ENCODE results near the gene SHROOM4.

Gene SHROOM4

GRCh38 chrX:50780144-50780543 lies 33.9 kb downstream of the SHROOM4 start:
- Histone ChIP-seq H3K36me3 (ENCODE audit: control insufficient read depth, insufficient read depth, low read length) (no peaks in the 10 kb centered on the region), H3K27me3 (ENCODE audit: control insufficient read depth, insufficient read depth, low read length) (no peaks in the 10 kb centered on the region), H3K9me3 (ENCODE audit: control insufficient read depth, insufficient read depth, low read length) (no peaks in the 10 kb centered on the region), H3K4me3 (ENCODE audit: low read length) (no peak overlapping the region), H3K4me1 (ENCODE audit: control insufficient read depth, insufficient read depth, low read length) (no peaks in the 10 kb centered on the region), H3K27ac (ENCODE audit: low read length) (no peak overlapping the region)
- no CpG with 5 or more reads among the region's 1 CpG for WGBS (ENCODE audit: insufficient coverage, insufficient read length)
- no peak for DNase-seq (ENCODE audit: low read depth, low spot score)

GRCh38 chrX:50779694-50780093 lies 34.3 kb downstream of the SHROOM4 start:
- DNase-seq (ENCODE audit: low read depth, low spot score) = no peak
- Histone ChIP-seq H3K27me3 (ENCODE audit: control insufficient read depth, insufficient read depth, low read length) (no peaks in the 10 kb centered on the region), H3K4me1 (ENCODE audit: control insufficient read depth, insufficient read depth, low read length) (no peaks in the 10 kb centered on the region), H3K36me3 (ENCODE audit: control insufficient read depth, insufficient read depth, low read length) (no peaks in the 10 kb centered on the region), H3K27ac (ENCODE audit: low read length) (no peak overlapping the region), H3K4me3 (ENCODE audit: low read length) (no peak overlapping the region), H3K9me3 (ENCODE audit: control insufficient read depth, insufficient read depth, low read length) (no peaks in the 10 kb centered on the region)
- WGBS (ENCODE audit: insufficient coverage, insufficient read length) = no CpG with 5 or more reads among the region's 2 CpGs

- H3K36me3 ChIP-seq (ENCODE audit: control insufficient read depth, insufficient read depth, low read length) = no peaks in the 10 kb centered on the region
- no CpG with 5 or more reads among the region's 2 CpGs for WGBS (ENCODE audit: insufficient coverage, insufficient read length)
Measured at GRCh38 chrX:50778272-50778671, 35.7 kb downstream of the SHROOM4 start.

GRCh38 chrX:50776248-50776647 lies 37.7 kb downstream of the SHROOM4 start:
- no peak overlapping the region for H3K27ac ChIP-seq (ENCODE audit: low read length)
- WGBS (ENCODE audit: insufficient coverage, insufficient read length) = no CpG with 5 or more reads among the region's 2 CpGs
- H3K4me1 ChIP-seq (ENCODE audit: control insufficient read depth, insufficient read depth, low read length) = no peaks in the 10 kb centered on the region
- no peak overlapping the region for H3K4me3 ChIP-seq (ENCODE audit: low read length)
- H3K27me3 ChIP-seq (ENCODE audit: control insufficient read depth, insufficient read depth, low read length) = no peaks in the 10 kb centered on the region
- H3K9me3 ChIP-seq (ENCODE audit: control insufficient read depth, insufficient read depth, low read length) = no peaks in the 10 kb centered on the region
- no peak for DNase-seq (ENCODE audit: low read depth, low spot score)
- H3K36me3 ChIP-seq (ENCODE audit: control insufficient read depth, insufficient read depth, low read length) = no peaks in the 10 kb centered on the region

More at GRCh38 chrX:50778272-50778671, 35.7 kb downstream of the SHROOM4 start:
- Histone ChIP-seq H3K4me3 (ENCODE audit: low read length) (no peak overlapping the region), H3K27ac (ENCODE audit: low read length) (no peak overlapping the region), H3K9me3 (ENCODE audit: control insufficient read depth, insufficient read depth, low read length) (no peaks in the 10 kb centered on the region), H3K4me1 (ENCODE audit: control insufficient read depth, insufficient read depth, low read length) (no peaks in the 10 kb centered on the region), H3K27me3 (ENCODE audit: control insufficient read depth, insufficient read depth, low read length) (no peaks in the 10 kb centered on the region)
- DNase-seq (ENCODE audit: low read depth, low spot score) = no peak

- Histone ChIP-seq H3K4me1 (ENCODE audit: control insufficient read depth, insufficient read depth, low read length) (no peaks in the 10 kb centered on the region), H3K4me3 (ENCODE audit: low read length) (no peak overlapping the region), H3K36me3 (ENCODE audit: control insufficient read depth, insufficient read depth, low read length) (no peaks in the 10 kb centered on the region), H3K27me3 (ENCODE audit: control insufficient read depth, insufficient read depth, low read length) (no peaks in the 10 kb centered on the region), H3K9me3 (ENCODE audit: control insufficient read depth, insufficient read depth, low read length) (no peaks in the 10 kb centered on the region), H3K27ac (ENCODE audit: low read length) (no peak overlapping the region)
- DNase-seq (ENCODE audit: low read depth, low spot score) = no peak
- WGBS (ENCODE audit: insufficient coverage, insufficient read length) = no CpG with 5 or more reads among the region's 2 CpGs
Measured at GRCh38 chrX:50771382-50771781, 42.6 kb downstream of the SHROOM4 start.

GRCh38 chrX:50770702-50771101 lies 43.3 kb downstream of the SHROOM4 start:
- Histone ChIP-seq H3K9me3 (ENCODE audit: control insufficient read depth, insufficient read depth, low read length) (no peaks in the 10 kb centered on the region), H3K27me3 (ENCODE audit: control insufficient read depth, insufficient read depth, low read length) (no peaks in the 10 kb centered on the region), H3K4me1 (ENCODE audit: control insufficient read depth, insufficient read depth, low read length) (no peaks in the 10 kb centered on the region), H3K27ac (ENCODE audit: low read length) (no peak overlapping the region), H3K36me3 (ENCODE audit: control insufficient read depth, insufficient read depth, low read length) (no peaks in the 10 kb centered on the region), H3K4me3 (ENCODE audit: low read length) (no peak overlapping the region)
- DNase-seq (ENCODE audit: low read depth, low spot score) = no peak
- no CpG with 5 or more reads among the region's 2 CpGs for WGBS (ENCODE audit: insufficient coverage, insufficient read length)

- H3K27ac ChIP-seq (ENCODE audit: low read length) = no peak overlapping the region
- no peaks in the 10 kb centered on the region for H3K4me1 ChIP-seq (ENCODE audit: control insufficient read depth, insufficient read depth, low read length)
- no peaks in the 10 kb centered on the region for H3K36me3 ChIP-seq (ENCODE audit: control insufficient read depth, insufficient read depth, low read length)
- WGBS (ENCODE audit: insufficient coverage, insufficient read length) = no CpG with 5 or more reads among the region's 5 CpGs
- H3K4me3 ChIP-seq (ENCODE audit: low read length) = no peak overlapping the region
- H3K27me3 ChIP-seq (ENCODE audit: control insufficient read depth, insufficient read depth, low read length) = no peaks in the 10 kb centered on the region
- no peaks in the 10 kb centered on the region for H3K9me3 ChIP-seq (ENCODE audit: control insufficient read depth, insufficient read depth, low read length)
- no peak for DNase-seq (ENCODE audit: low read depth, low spot score)
Measured at GRCh38 chrX:50769389-50770063, 44.5 kb downstream of the SHROOM4 start.

GRCh38 chrX:50768801-50769200 lies 45.2 kb downstream of the SHROOM4 start:
- Histone ChIP-seq H3K4me3 (ENCODE audit: low read length) (no peak overlapping the region), H3K27me3 (ENCODE audit: control insufficient read depth, insufficient read depth, low read length) (no peaks in the 10 kb centered on the region), H3K27ac (ENCODE audit: low read length) (no peak overlapping the region), H3K36me3 (ENCODE audit: control insufficient read depth, insufficient read depth, low read length) (no peaks in the 10 kb centered on the region), H3K9me3 (ENCODE audit: control insufficient read depth, insufficient read depth, low read length) (no peaks in the 10 kb centered on the region), H3K4me1 (ENCODE audit: control insufficient read depth, insufficient read depth, low read length) (no peaks in the 10 kb centered on the region)
- WGBS (ENCODE audit: insufficient coverage, insufficient read length) = no CpG with 5 or more reads among the region's 1 CpG
- DNase-seq (ENCODE audit: low read depth, low spot score) = no peak

GRCh38 chrX:50765986-50766385 lies 48.0 kb downstream of the SHROOM4 start:
- no peaks in the 10 kb centered on the region for H3K27me3 ChIP-seq (ENCODE audit: control insufficient read depth, insufficient read depth, low read length)
- H3K27ac ChIP-seq (ENCODE audit: low read length) = no peak overlapping the region
- no peaks in the 10 kb centered on the region for H3K36me3 ChIP-seq (ENCODE audit: control insufficient read depth, insufficient read depth, low read length)
- H3K4me1 ChIP-seq (ENCODE audit: control insufficient read depth, insufficient read depth, low read length) = no peaks in the 10 kb centered on the region
- DNase-seq (ENCODE audit: low read depth, low spot score) = no peak
- no CpG with 5 or more reads among the region's 3 CpGs for WGBS (ENCODE audit: insufficient coverage, insufficient read length)
- no peaks in the 10 kb centered on the region for H3K9me3 ChIP-seq (ENCODE audit: control insufficient read depth, insufficient read depth, low read length)
- H3K4me3 ChIP-seq (ENCODE audit: low read length) = no peak overlapping the region

GRCh38 chrX:50762578-50762977 lies 51.4 kb downstream of the SHROOM4 start:
- no peaks in the 10 kb centered on the region for H3K36me3 ChIP-seq (ENCODE audit: control insufficient read depth, insufficient read depth, low read length)
- DNase-seq (ENCODE audit: low read depth, low spot score) = no peak
- no peaks in the 10 kb centered on the region for H3K9me3 ChIP-seq (ENCODE audit: control insufficient read depth, insufficient read depth, low read length)
- H3K27me3 ChIP-seq (ENCODE audit: control insufficient read depth, insufficient read depth, low read length) = no peaks in the 10 kb centered on the region
- H3K27ac ChIP-seq (ENCODE audit: low read length) = no peak overlapping the region
- WGBS (ENCODE audit: insufficient coverage, insufficient read length) = no CpG with 5 or more reads among the region's 2 CpGs
- no peaks in the 10 kb centered on the region for H3K4me1 ChIP-seq (ENCODE audit: control insufficient read depth, insufficient read depth, low read length)
- no peak overlapping the region for H3K4me3 ChIP-seq (ENCODE audit: low read length)

- DNase-seq (ENCODE audit: low read depth, low spot score) = no peak
- Histone ChIP-seq H3K4me3 (ENCODE audit: low read length) (no peak overlapping the region), H3K4me1 (ENCODE audit: control insufficient read depth, insufficient read depth, low read length) (no peaks in the 10 kb centered on the region), H3K9me3 (ENCODE audit: control insufficient read depth, insufficient read depth, low read length) (no peaks in the 10 kb centered on the region), H3K36me3 (ENCODE audit: control insufficient read depth, insufficient read depth, low read length) (no peaks in the 10 kb centered on the region), H3K27ac (ENCODE audit: low read length) (no peak overlapping the region), H3K27me3 (ENCODE audit: control insufficient read depth, insufficient read depth, low read length) (no peaks in the 10 kb centered on the region)
- WGBS (ENCODE audit: insufficient coverage, insufficient read length) = no CpG with 5 or more reads among the region's 3 CpGs
Measured at GRCh38 chrX:50756276-50756675, 57.7 kb downstream of the SHROOM4 start.

All from iPS DF 6.9 (cell line).